Neural cell (in vitro differentiated cells): ENCODE results near the gene SUPT20HL1. TPM values are rescaled to one million over a fixed set of nuclear protein-coding genes. Genes with fewer than 3 reads are reported as not detected.

ENCODE experiments used
- H2AFZ ChIP-seq: fragments of 200-600, 300-800 bp; sonication (generic), shearing (Covaris generic); 2 replicates; pipeline ENCODE4 v1.6.0; 2014; ENCODE audit warnings: low read depth, mild to moderate bottlenecking, antibody characterized with exemption, low read length, moderate library complexity
- H3F3A ChIP-seq: fragments of 200-600 bp; shearing (Covaris generic); 2 replicates; pipeline ENCODE4 v1.6.1; 2016; ENCODE audit warnings: mild to moderate bottlenecking, moderate library complexity, mixed read lengths, antibody characterized with exemption, low read length; ENCODE audit not compliant: insufficient read depth, poor library complexity, severe bottlenecking
- H3K27ac ChIP-seq: fragments of 200-600, 300-800 bp; sonication (generic), shearing (Covaris generic); 2 replicates; pipeline ENCODE4 v1.5.1; 2014; ENCODE audit warnings: mild to moderate bottlenecking, low read length, moderate library complexity
- H3K27me3 ChIP-seq: fragments of 300-800, 200-600 bp; sonication (generic), shearing (Covaris generic); 2 replicates; pipeline ENCODE4 v1.6.0; 2014; ENCODE audit warnings: mild to moderate bottlenecking, low read depth, low read length, moderate library complexity; ENCODE audit not compliant: insufficient read depth
- H3K36me3 ChIP-seq: fragments of 300-800, 200-600 bp; sonication (generic), shearing (Covaris generic); 2 replicates; pipeline ENCODE4 v1.5.1; 2014; ENCODE audit warnings: mild to moderate bottlenecking, antibody characterized with exemption, low read length, moderate library complexity; ENCODE audit not compliant: insufficient read depth
- H3K4me2 ChIP-seq: fragments of 300-800, 200-600 bp; sonication (generic), shearing (Covaris generic); 2 replicates; pipeline ENCODE4 v1.6.0; 2014; ENCODE audit warnings: mild to moderate bottlenecking, low read length
- H3K4me3 ChIP-seq: fragments of 300-800, 200-600 bp; sonication (generic), shearing (Covaris generic); 2 replicates; pipeline ENCODE4 v1.5.1; 2014; ENCODE audit warnings: mild to moderate bottlenecking, low read length, moderate library complexity
- H3K79me2 ChIP-seq: fragments of 200-600 bp; shearing (Covaris generic); replicated peaks from 2 replicates; pipeline ENCODE4 v1.6.0; 2014; ENCODE audit warnings: mild to moderate bottlenecking, low read length, moderate library complexity; ENCODE audit not compliant: insufficient read depth
- H3K9ac ChIP-seq: fragments of 300-800, 200-600 bp; sonication (generic), shearing (Covaris generic); 2 replicates; pipeline ENCODE4 v1.6.1; 2016; ENCODE audit warnings: mild to moderate bottlenecking, low read length, mixed read lengths
- H3K9me2 ChIP-seq: fragments of 200-600 bp; shearing (Covaris generic); 2 replicates; pipeline ENCODE4 v1.6.1; 2016; ENCODE audit warnings: mild to moderate bottlenecking, low read length, mixed read lengths; ENCODE audit not compliant: insufficient read depth
- H3K9me3 ChIP-seq: fragments of 200-600, 300-800 bp; sonication (generic), shearing (Covaris generic); 2 replicates; pipeline ENCODE4 v1.6.1; 2016; ENCODE audit warnings: mild to moderate bottlenecking, mixed run types, low read length, moderate library complexity, mixed read lengths
- H4K20me1 ChIP-seq: fragments of 200-600 bp; shearing (Covaris generic); 2 replicates; pipeline ENCODE4 v1.6.1; 2016; ENCODE audit warnings: mild to moderate bottlenecking, mixed run types; ENCODE audit not compliant: insufficient read depth
- EP300 ChIP-seq: fragments of 450-650 bp; conservative IDR thresholded peaks from 2 replicates; pipeline ENCODE4 v1.6.1; 2014; ENCODE audit warnings: antibody characterized with exemption, mild to moderate bottlenecking, moderate library complexity; ENCODE audit not compliant: poor library complexity, severe bottlenecking
- EZH2 ChIP-seq: fragments of 200-600, 300-800 bp; shearing (Covaris generic), sonication (generic); IDR thresholded peaks from 2 replicates; pipeline ENCODE4 v1.6.1; 2014; ENCODE audit warnings: antibody characterized with exemption, low read length, borderline replicate concordance, mild to moderate bottlenecking; ENCODE audit not compliant: insufficient read depth, poor library complexity, severe bottlenecking
- MXI1 ChIP-seq: fragments of 450-650 bp; conservative IDR thresholded peaks from 2 replicates; pipeline ENCODE4 v1.6.1; 2014; ENCODE audit warnings: antibody characterized with exemption, mild to moderate bottlenecking; ENCODE audit not compliant: poor library complexity, severe bottlenecking
- POLR2AphosphoS5 ChIP-seq: IDR thresholded peaks from 2 replicates; pipeline ENCODE4 v1.6.1; 2012
- RAD21 ChIP-seq: fragments of 450-650 bp; conservative IDR thresholded peaks from 2 replicates; pipeline ENCODE4 v1.6.1; 2014; ENCODE audit warnings: antibody characterized with exemption, mild to moderate bottlenecking, moderate library complexity
- REST ChIP-seq: IDR thresholded peaks from 2 replicates; pipeline ENCODE4 v1.6.1; 2012; ENCODE audit warnings: borderline replicate concordance
- SMC3 ChIP-seq: fragments of 450-650 bp; conservative IDR thresholded peaks from 2 replicates; pipeline ENCODE4 v1.6.1; 2014; ENCODE audit warnings: antibody characterized with exemption, mild to moderate bottlenecking, moderate library complexity; ENCODE audit not compliant: poor library complexity
- TAF1 ChIP-seq: IDR thresholded peaks from 2 replicates; pipeline ENCODE4 v1.6.1; 2012; ENCODE audit warnings: low read depth
- polyA plus RNA-seq: library from polyadenylated mRNA; depleted of rRNA; stranded (reverse); fragments of >200 nt; gene quantifications from 2 replicates; pipeline ENCODE4 v1.2.3, GENCODE V29; 2014
- TF ChIP-seq, protein P1 (sequence below): fragments of 450-650 bp; IDR thresholded peaks from 2 replicates; pipeline ENCODE4 v1.5.1; 2014; ENCODE audit warnings: antibody characterized with exemption, mild to moderate bottlenecking, moderate library complexity; ENCODE audit not compliant: poor library complexity, severe bottlenecking

Gene SUPT20HL1
- polyA plus RNA-seq, 1 donor from 2014 or later, result not detected

- Histone ChIP-seq H3K79me2 (no peaks in the 10 kb centered on the region), H3K36me3 (no peaks in the 10 kb centered on the region), H2AFZ (no peak overlapping the region), H4K20me1 (no peaks in the 10 kb centered on the region), H3K4me3 (no peak overlapping the region), H3F3A (no peaks in the 10 kb centered on the region), H3K9me2 (no peaks in the 10 kb centered on the region), H3K27ac (no peak overlapping the region), H3K4me2 (no peak overlapping the region), H3K27me3 (no peaks in the 10 kb centered on the region), H3K9ac (no peak overlapping the region), H3K9me3 (no peaks in the 10 kb centered on the region)
- no peak for TF ChIP-seq SMC3
- no peak for TF ChIP-seq REST
- TF ChIP-seq RAD21, result no peak
- TF ChIP-seq MXI1, result no peak
- TF ChIP-seq, protein P1, sequence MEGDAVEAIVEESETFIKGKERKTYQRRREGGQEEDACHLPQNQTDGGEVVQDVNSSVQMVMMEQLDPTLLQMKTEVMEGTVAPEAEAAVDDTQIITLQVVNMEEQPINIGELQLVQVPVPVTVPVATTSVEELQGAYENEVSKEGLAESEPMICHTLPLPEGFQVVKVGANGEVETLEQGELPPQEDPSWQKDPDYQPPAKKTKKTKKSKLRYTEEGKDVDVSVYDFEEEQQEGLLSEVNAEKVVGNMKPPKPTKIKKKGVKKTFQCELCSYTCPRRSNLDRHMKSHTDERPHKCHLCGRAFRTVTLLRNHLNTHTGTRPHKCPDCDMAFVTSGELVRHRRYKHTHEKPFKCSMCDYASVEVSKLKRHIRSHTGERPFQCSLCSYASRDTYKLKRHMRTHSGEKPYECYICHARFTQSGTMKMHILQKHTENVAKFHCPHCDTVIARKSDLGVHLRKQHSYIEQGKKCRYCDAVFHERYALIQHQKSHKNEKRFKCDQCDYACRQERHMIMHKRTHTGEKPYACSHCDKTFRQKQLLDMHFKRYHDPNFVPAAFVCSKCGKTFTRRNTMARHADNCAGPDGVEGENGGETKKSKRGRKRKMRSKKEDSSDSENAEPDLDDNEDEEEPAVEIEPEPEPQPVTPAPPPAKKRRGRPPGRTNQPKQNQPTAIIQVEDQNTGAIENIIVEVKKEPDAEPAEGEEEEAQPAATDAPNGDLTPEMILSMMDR, result no peak
- TF ChIP-seq TAF1, result no peak
- TF ChIP-seq EZH2, result no peak
- no peak for TF ChIP-seq EP300
- no peak for TF ChIP-seq POLR2AphosphoS5
Measured at GRCh38 chrX:24391389-24391788, 30.9 kb downstream of the SUPT20HL1 start.

- Histone ChIP-seq H3K4me2 (no peak overlapping the region), H3K36me3 (no peaks in the 10 kb centered on the region), H3K27me3 (no peaks in the 10 kb centered on the region), H2AFZ (no peak overlapping the region), H3K9me2 (no peaks in the 10 kb centered on the region), H3K4me3 (no peak overlapping the region), H4K20me1 (no peaks in the 10 kb centered on the region), H3K79me2 (no peaks in the 10 kb centered on the region), H3F3A (no peaks in the 10 kb centered on the region), H3K27ac (no peak overlapping the region), H3K9ac (no peak overlapping the region), H3K9me3 (no peaks in the 10 kb centered on the region)
- TF ChIP-seq SMC3, result no peak
- TF ChIP-seq MXI1, result no peak
- TF ChIP-seq EZH2, result no peak
- TF ChIP-seq, protein P1, result no peak
- no peak for TF ChIP-seq EP300
- no peak for TF ChIP-seq POLR2AphosphoS5
- TF ChIP-seq RAD21, result no peak
- TF ChIP-seq REST, result no peak
- TF ChIP-seq TAF1, result no peak
Measured at GRCh38 chrX:24391843-24392242, 31.4 kb downstream of the SUPT20HL1 start.
